Left renal pelvis (tissue), 4 donors: ENCODE data around the gene GKAP1. TPM values are rescaled to one million over a fixed set of nuclear protein-coding genes. Genes with fewer than 3 reads are reported as not detected.
"Not testable (repeated sequence)": the region's sequence is repeated elsewhere in the genome, so short reads cannot be mapped to it uniquely, and the experiment has no call there.

Experiments
- DNase-seq, 4 donors: peaks; one replicate each; pipeline ENCODE4 v3.0.0-alpha.2; 2013; ENCODE audit warnings: low read depth in 4 of 4, low spot score in 3 of 4
- polyA plus RNA-seq, 4 donors: library from polyadenylated mRNA; unstranded; fragments of 120-200 nt; gene quantifications; one replicate each; pipeline ENCODE4 v1.2.1, GENCODE V29; 2013; ENCODE audit not compliant: insufficient read length in 4 of 4

Gene GKAP1
- polyA plus RNA-seq, 4 donors, result 14.5 to 23.3 (median 18.9) TPM

GRCh38 chr9:83733739-83734138, 83.8 kb downstream of the GKAP1 start:
- DNase-seq, result no peak

DNA sequence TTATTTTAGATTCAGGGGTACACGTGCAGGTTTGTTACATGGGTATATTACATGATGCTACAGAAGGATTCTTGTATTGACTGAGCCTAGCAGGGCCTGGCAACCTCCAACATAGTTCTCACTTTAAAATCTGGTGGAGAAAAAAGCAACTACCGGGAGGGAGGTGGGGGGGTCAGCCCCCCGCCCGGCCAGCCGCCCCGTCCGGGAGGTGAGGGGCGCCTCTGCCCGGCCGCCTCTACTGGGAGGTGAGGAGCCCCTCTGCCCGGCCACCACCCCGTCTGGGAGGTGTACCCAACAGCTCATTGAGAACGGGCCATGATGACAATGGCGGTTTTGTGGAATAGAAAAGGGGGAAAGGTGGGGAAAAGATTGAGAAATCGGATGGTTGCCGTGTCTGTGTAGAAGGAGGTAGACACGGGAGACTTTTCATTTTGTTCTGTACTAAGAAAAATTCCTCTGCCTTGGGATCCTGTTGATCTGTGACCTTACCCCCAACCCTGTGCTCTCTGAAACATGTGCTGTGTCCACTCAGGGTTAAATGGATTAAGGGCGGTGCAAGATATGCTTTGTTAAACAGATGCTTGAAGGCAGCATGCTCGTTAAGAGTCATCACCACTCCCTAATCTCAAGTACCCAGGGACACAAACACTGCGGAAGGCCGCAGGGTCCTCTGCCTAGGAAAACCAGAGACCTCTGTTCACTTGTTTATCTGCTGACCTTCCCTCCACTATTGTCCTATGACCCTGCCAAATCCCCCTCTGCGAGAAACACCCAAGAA, 88.8 kb downstream of the GKAP1 start:
- not testable (repeated sequence) for DNase-seq

DNA sequence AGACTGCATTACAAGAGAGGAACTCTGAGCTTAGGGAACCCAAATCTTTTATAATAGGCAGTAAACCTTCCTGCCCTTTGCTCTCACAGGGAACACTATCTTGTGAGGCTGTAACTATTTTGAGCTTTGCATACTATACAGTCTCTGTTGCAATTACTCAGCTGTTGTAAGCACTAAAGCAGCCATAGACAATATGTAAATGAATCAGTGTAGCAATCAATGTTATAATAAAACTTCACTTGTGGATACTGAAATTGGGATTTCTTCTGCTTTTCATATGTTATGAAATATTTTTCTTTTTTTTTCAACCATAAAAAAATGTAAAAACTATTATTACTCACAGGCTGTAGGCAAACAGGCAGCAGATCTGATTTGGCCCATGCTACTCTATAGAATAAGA, 93.1 kb downstream of the GKAP1 start:
- no peak for DNase-seq

GRCh38 chr9:83722726-83723495, 94.7 kb downstream of the GKAP1 start:
- DNase-seq, result no peak

DNA sequence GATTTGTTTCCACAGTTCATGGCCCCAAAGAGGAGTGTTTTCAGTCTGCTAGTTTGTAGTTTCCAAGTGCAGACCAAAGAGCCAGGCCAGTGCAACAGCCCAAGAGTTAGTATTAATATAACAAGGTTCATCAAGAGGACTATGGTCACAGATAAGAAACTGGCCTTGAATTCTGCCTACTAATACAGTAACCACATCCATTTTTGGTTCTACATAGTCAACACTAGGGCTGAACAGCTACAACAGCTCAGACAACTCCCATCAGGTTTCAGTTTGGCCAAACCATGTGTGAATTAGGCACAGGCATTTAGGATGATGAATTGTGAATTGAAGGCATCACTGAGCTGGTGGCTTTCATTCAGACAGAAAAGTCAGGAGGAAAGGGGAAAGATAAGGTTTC, 96.1 kb downstream of the GKAP1 start:
- no peak for DNase-seq

GRCh38 chr9:83715794-83716193, 101.8 kb downstream of the GKAP1 start:
- no peak for DNase-seq

DNA sequence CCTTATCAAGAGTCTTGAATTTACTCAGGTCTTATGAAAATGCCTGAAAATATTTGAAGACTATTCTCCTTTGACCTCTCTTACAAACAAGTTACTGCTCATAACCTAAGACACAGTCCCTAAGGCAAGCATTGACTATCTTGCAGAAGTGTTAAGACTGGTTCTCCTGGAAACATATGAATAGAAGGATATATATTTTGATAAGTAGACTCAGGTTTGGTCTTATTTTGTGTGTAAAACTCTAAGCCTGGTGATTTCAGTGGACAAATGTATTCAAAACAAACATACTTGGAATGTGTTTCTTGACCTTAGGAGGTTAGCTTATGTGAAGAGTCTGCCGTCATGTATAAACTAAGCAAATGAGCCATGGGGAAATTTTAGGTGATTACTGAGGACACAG, 102.3 kb downstream of the GKAP1 start:
- no peak for DNase-seq

DNA sequence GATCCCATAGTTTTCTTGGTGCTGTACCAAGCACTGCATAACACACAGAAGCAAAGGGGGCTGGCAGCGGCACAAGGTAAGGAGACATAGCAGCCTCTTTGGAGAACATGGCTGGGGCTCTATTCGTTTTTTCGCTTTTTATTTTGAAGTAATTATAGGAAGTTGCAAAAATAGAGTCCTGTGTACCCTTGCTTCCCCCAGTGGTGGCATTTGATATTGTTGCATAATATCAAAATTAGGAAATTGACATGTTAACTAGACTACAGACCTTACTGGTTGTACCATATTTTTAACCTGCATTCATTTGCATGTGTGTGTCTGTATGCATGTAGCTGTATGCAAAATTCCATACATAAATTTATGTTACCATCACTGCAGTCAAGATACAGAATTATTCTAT, 103.2 kb downstream of the GKAP1 start:
- no peak for DNase-seq

GRCh38 chr9:83708515-83709158, 108.9 kb downstream of the GKAP1 start:
- peak in 2 of 4 donors; percentile 10 to 24 for DNase-seq

DNA sequence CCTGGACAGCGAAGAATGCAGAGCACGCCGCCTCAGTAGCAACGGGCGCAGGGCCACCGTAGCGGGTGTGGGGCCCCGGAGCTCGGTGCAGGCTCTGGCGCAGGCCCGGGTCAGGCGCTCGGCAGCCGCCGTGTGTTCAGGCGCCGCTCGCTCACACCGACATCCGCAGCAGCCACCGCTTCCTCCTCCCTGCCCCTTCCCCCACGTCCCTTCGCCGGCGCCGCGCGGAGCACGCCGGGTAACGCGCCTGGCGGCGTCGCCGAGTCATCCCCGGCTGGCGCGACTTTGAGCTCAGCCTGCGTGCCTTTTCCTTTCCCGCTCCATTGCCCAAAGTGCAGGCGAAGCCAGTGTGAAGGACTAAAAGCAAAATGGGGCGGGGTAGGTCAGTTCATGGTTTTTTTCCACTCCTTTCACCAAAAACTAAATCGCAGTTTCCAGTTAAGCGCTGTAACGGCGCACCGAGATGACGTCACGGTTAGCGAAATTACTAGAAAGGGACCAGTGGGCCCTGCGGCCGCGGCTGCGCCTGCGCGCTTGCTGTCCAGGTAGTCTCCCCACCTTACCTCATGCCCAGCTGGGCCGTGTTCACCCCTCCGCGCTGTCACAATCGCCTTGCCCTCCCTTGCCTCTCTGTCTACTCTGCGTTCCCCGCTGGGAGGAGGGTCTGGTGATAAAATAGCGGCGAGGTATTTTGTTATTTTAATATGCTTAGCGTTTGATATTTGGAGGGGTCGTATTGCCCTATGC, 109.6 kb downstream of the GKAP1 start, which contains the start of gene UBQLN1:
UBQLN1 (minus strand) TSS at position 191 of the 747 bp plus-strand sequence. CDS start 279 bp downstream, outside the sequence.
- peak; percentile 92 to 95 (median 92) for DNase-seq

DNA sequence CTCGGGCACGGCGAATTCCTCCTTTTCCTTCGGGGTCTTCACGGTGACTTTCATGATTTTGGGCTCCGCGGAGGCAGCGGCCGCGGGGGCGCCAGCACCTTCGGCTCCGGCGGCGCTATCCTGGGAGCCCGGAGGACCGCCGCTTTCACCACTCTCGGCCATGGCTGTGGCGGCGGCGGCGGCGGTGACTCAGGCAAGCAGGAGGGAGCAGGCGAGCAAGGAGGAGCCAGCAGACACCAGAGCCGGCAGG, 110.1 kb downstream of the GKAP1 start:
- DNase-seq, result no peak

DNA sequence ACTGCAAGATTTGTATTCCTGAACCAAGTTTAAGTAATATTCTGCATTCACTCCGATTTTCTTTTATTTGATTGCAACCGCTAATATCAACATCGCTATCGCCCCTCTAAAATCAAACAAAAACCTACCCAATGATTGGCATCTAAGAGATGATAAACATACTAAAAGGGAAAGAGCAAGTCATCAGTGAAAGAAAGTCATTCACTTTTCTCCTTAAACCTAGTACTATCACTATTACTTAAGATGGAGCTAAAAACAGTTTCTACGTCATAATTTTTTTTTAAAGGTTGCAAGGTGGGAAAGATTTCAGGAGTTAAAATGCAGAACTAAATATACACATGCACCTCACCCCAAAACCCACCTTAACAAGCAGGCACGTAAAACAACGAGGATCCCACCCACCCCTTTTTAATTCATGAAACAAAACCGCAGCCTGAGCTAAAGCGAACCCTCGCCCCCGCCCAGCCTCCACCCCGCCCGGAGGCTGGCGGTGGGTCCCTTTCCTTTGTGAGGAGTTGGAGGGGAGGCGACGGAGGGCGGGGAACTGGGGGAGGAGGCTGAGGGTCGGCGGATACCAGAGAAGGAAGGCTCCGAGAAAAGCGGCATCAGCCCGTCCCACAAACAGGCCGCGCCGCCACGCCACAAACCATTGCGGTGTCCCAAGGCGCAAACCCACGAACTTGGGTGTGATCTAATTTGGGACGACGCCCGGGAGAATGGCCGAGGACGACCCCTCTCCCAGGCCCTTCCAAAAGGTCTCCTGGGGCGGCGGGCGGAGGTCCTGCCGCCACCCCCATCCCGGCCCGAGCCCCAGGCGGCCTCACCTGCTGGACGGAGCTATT, 110.7 kb downstream of the GKAP1 start:
- peak in 3 of 4 donors; percentile 44 to 58 (median 48) for DNase-seq

- not testable (repeated sequence) for DNase-seq
These were observed 112.3 kb downstream of the GKAP1 start for GRCh38 chr9:83705219-83705651.

- DNase-seq, result no peak
These were observed 115.8 kb downstream of the GKAP1 start for GRCh38 chr9:83701769-83702168.

DNA sequence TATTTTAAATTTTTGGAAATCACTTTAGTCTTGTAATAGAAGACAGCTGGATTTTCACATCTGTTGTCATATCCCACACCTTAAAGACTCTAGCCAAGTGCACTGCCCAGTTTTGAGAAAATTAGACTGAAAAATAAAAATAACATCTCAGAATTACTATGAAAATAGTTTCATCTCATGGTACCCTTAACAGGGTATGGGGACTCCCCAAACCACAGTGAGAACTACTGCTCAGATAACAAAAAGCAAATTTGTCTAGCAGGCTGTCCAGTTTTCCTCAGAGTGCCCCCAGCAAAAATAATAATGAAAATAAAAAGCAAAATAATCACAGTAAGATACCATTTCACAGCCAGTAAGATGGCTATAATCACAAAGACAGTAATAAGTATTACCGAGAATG, 116.3 kb downstream of the GKAP1 start:
- DNase-seq, result no peak

DNA sequence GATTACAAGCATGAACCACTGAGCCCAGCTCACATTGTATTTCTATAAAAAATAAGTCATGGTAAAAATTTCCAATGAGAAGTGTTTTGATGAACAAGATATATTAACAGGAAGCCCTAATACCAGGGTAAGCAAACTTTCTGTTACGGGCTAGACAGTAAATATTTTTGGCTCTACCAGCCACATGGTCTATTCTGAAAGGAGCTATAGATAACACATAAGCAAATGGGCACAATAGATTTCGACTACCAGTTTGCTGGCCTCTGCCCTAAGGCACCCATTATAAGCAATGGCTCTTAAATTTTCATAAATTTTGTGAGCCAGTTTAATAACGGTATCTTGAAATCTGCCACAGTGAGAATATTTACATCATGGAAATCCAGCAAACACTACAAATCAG, 118.0 kb downstream of the GKAP1 start:
- DNase-seq, result no peak

DNA sequence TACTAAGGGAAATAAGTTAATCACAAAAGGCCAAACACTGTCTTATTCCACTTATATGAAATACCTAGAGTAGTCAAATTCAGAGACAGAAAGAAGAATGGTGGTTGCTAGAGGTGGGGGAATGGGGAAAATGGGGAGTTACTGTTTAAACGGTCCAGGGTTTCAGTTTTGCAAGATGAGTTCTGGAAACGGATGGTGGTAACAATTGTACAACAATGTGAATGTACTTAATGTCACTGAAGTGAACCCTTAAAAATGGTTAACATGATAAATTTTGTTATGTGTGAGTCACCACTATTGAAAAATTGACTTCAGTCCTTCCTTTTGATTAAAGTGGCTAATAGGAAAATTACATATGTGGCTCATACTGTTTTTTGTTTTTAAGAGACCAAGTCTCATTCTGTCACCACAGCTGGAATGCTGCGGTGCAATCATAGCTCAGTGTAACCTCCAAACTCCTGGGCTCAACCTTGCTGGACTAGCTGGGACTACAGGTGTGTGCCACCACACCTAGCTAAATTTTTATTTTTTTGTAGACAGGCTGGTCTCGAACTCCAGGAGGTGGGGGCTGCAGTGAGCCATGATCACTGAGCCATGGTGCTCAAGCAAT, 118.5 kb downstream of the GKAP1 start:
- DNase-seq, result no peak

DNA sequence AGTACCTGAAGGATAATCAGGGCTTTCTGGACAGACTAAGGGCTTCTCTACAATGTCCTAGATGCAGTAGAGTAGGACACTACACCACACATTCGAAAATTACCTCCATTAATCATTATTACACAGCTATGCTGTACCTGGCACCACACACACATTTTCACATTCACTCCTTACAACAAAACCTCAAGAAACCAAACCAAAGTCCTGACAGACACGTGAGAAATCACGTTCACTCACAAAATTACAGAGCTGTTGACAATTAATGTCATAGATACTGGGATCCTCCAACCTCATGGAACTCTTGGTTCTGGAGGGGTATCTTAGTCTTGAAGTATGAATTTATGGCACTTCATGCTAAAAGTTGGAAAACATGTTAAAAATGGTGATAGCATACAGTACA, 126.1 kb downstream of the GKAP1 start:
- DNase-seq, result no peak
